ENCODE measurements around the gene OPRM1.

The OPRM1 gene

GRCh38 chr6:154280521-154280920 is 241.5 kb downstream of the OPRM1 start:
- no peak overlapping the region for H3K27ac ChIP-seq
- CTCF ChIA-PET = interaction anchor here (0.7 to 0.8 kb wide), 2 partner anchors 677 to 918 kb away, joined by 3 to 6 read pairs; no protein-coding TSS in a partner anchor
- POLR2A ChIA-PET (ENCODE audit: low non-redundant PET) = no interaction called here
- no peak for DNase-seq (ENCODE audit: low spot score)
- TF ChIP-seq CTCF (conservative IDR thresholded peaks at IDR 0.05; ENCODE audit: low read depth) = no peak

GRCh38 chr6:154284313-154284853 is 245.3 kb downstream of the OPRM1 start:
- no peak overlapping the region for H3K27ac ChIP-seq
- CTCF ChIA-PET = no interaction called here
- DNase-seq (ENCODE audit: low spot score) = no peak
- TF ChIP-seq CTCF (conservative IDR thresholded peaks at IDR 0.05; ENCODE audit: low read depth) = no peak
- POLR2A ChIA-PET (ENCODE audit: low non-redundant PET) = no interaction called here

GRCh38 chr6:154285826-154286225 is 246.8 kb downstream of the OPRM1 start:
- ChIA-PET CTCF (interaction anchor here (0.6 to 2.2 kb wide), 3 partner anchors 9 to 300 kb away, joined by 3 to 7 read pairs (median 3); no protein-coding TSS in a partner anchor), POLR2A (ENCODE audit: low non-redundant PET) (no interaction called here)
- H3K27ac ChIP-seq = no peak overlapping the region
- DNase-seq (ENCODE audit: low spot score) = no peak
- no peak for TF ChIP-seq CTCF (conservative IDR thresholded peaks at IDR 0.05; ENCODE audit: low read depth)

GRCh38 chr6:154289818-154290508 is 250.9 kb downstream of the OPRM1 start:
- H3K27ac ChIP-seq = no peak overlapping the region
- ChIA-PET CTCF (no interaction called here), POLR2A (ENCODE audit: low non-redundant PET) (no interaction called here)
- TF ChIP-seq CTCF (conservative IDR thresholded peaks at IDR 0.05; ENCODE audit: low read depth) = no peak
- no peak for DNase-seq (ENCODE audit: low spot score)

GRCh38 chr6:154292066-154292465 is 253.0 kb downstream of the OPRM1 start:
- no peak for TF ChIP-seq CTCF (conservative IDR thresholded peaks at IDR 0.05; ENCODE audit: low read depth)
- DNase-seq (ENCODE audit: low spot score) = no peak
- CTCF ChIA-PET = no interaction called here
- POLR2A ChIA-PET (ENCODE audit: low non-redundant PET) = no interaction called here
- no peak overlapping the region for H3K27ac ChIP-seq

- POLR2A ChIA-PET (ENCODE audit: low non-redundant PET) = no interaction called here
- peak; percentile 49 for DNase-seq (ENCODE audit: low spot score)
- CTCF ChIA-PET = no interaction called here
- no peak overlapping the region for H3K27ac ChIP-seq
- no peak for TF ChIP-seq CTCF (conservative IDR thresholded peaks at IDR 0.05; ENCODE audit: low read depth)
Observed at GRCh38 chr6:154292855-154293519, 253.9 kb downstream of the OPRM1 start.
